IMR-90 (cell line): ENCODE results near the gene FBRS. TPM values are rescaled to one million over a fixed set of nuclear protein-coding genes. Genes with fewer than 3 reads are reported as not detected.

Experiments
- microRNA-seq, 2 experiments: library from miRNA; stranded (forward) in 1 of 2; unstranded in 1 of 2; fragments of 10-50 nt in 1 of 2; fragments of <30 nt in 1 of 2; gene quantifications in 1 of 2; microRNA quantifications in 1 of 2; one replicate each; pipeline versions ENCODE3 to v1.1.0; 2013 to 2020; ENCODE audit not compliant: insufficient read depth in 1 of 2, insufficient read length in 1 of 2, unreplicated experiment in 1 of 2
- polyA plus RNA-seq, 3 experiments: library from polyadenylated mRNA; depleted of rRNA; stranded (reverse); fragments of >200 nt; gene quantifications; 2 replicates each; pipeline ENCODE4 v1.2.3, GENCODE V29; 2012; ENCODE audit warnings: low replicate concordance in 1 of 3
- small RNA-seq, 5 experiments: library from RNA; depleted of rRNA; stranded (forward); fragments of <200 nt; gene quantifications; one replicate each; pipeline ENCODE3, GENCODE V24; 2012
- total RNA-seq: library from RNA; depleted of rRNA; stranded (reverse); fragments of >200 nt; gene quantifications from 2 replicates; pipeline ENCODE4 v1.2.3, GENCODE V29; 2012; rRNA removed

Gene FBRS
- total and polyA plus RNA-seq, 2 of the 4 experiments (the other 2 are of a cell fraction) = 2.0 to 22.4 TPM

Small RNA genes within 50 kb of the gene (microRNA-seq; reads per million reads assigned to microRNA genes)
- gene AC093249.1 (ENCODE audit: insufficient read depth, insufficient read length) (not detected), gene RNU6-1043P (ENCODE audit: insufficient read depth, insufficient read length) (not detected), gene RNU6-416P (ENCODE audit: insufficient read depth, insufficient read length) (not detected), gene SNORA30 (ENCODE audit: insufficient read depth, insufficient read length) (not detected)

Small RNA genes within 50 kb of the gene (small RNA-seq; reads per million reads assigned to genes)
- gene AC093249.1 (0 reads per million in 5 experiments), gene RNU6-1043P (0 reads per million in 5 experiments), gene RNU6-416P (0 to 1.2 (median 0) reads per million in 5 experiments), gene SNORA30 (0.60 to 540 (median 25.2) reads per million in 5 experiments)

Other genes starting within 250 kb of the FBRS start
- gene DCTPP1, start 228.4 kb upstream of the FBRS start, total RNA-seq = 23.3 and 24.9 TPM in 2 replicates
- gene DCTPP1, start 228.4 kb upstream of the FBRS start, polyA plus RNA-seq (2012; rRNA removed) = 45.5 and 48.9 TPM in 2 replicates
- 10.4 and 10.6 TPM in 2 replicates for gene SEPHS2, start 212.6 kb upstream of the FBRS start, total RNA-seq
- gene SEPHS2, start 212.6 kb upstream of the FBRS start, polyA plus RNA-seq (2012; rRNA removed) = 25.5 and 31.4 TPM in 2 replicates
- gene ITGAL, start 185.7 kb upstream of the FBRS start, total RNA-seq = not detected in 2 replicates
- gene ITGAL, start 185.7 kb upstream of the FBRS start, polyA plus RNA-seq (2012; rRNA removed) = not detected in 2 replicates
- gene ZNF768, start 131.9 kb upstream of the FBRS start, total RNA-seq = 9.2 and 9.3 TPM in 2 replicates
- 20.3 and 22.1 TPM in 2 replicates for gene ZNF768, start 131.9 kb upstream of the FBRS start, polyA plus RNA-seq (2012; rRNA removed)
- 1.9 and 2.0 TPM in 2 replicates for gene ZNF747, start 123.6 kb upstream of the FBRS start, total RNA-seq
- 2.6 and 2.9 TPM in 2 replicates for gene ZNF747, start 123.6 kb upstream of the FBRS start, polyA plus RNA-seq (2012; rRNA removed)
- gene ZNF764, start 100.1 kb upstream of the FBRS start, total RNA-seq = 2.2 and 2.5 TPM in 2 replicates
- 4.6 and 5.3 TPM in 2 replicates for gene ZNF764, start 100.1 kb upstream of the FBRS start, polyA plus RNA-seq (2012; rRNA removed)
- gene ZNF688, start 86.7 kb upstream of the FBRS start, total RNA-seq = 1.7 and 1.8 TPM in 2 replicates
- gene ZNF688, start 86.7 kb upstream of the FBRS start, polyA plus RNA-seq (2012; rRNA removed) = 3.7 and 5.5 TPM in 2 replicates
- 2.8 and 2.9 TPM in 2 replicates for gene ZNF785, start 72.7 kb upstream of the FBRS start, total RNA-seq
- gene ZNF785, start 72.7 kb upstream of the FBRS start, polyA plus RNA-seq (2012; rRNA removed) = 4.0 and 4.2 TPM in 2 replicates
- 1.9 and 2.7 TPM in 2 replicates for gene ZNF689, start 48.0 kb upstream of the FBRS start, total RNA-seq
- gene ZNF689, start 48.0 kb upstream of the FBRS start, polyA plus RNA-seq (2012; rRNA removed) = 2.9 and 3.8 TPM in 2 replicates
- gene PRR14, start 7.5 kb upstream of the FBRS start, total RNA-seq = 1.4 and 2.2 TPM in 2 replicates
- 11.8 and 11.9 TPM in 2 replicates for gene PRR14, start 7.5 kb upstream of the FBRS start, polyA plus RNA-seq (2012; rRNA removed)
- 4.5 and 6.4 TPM in 2 replicates for gene SRCAP, start 40.7 kb downstream of the FBRS start, total RNA-seq
- 8.2 and 8.9 TPM in 2 replicates for gene SRCAP, start 40.7 kb downstream of the FBRS start, polyA plus RNA-seq (2012; rRNA removed)
- gene PHKG2, start 90.0 kb downstream of the FBRS start, total RNA-seq = 26.0 and 26.7 TPM in 2 replicates
- gene PHKG2, start 90.0 kb downstream of the FBRS start, polyA plus RNA-seq (2012; rRNA removed) = 37.7 and 38.9 TPM in 2 replicates
- gene CFAP119, start 103.6 kb downstream of the FBRS start, total RNA-seq = 0.90 and 1.7 TPM in 2 replicates
- gene CFAP119, start 103.6 kb downstream of the FBRS start, polyA plus RNA-seq (2012; rRNA removed) = 7.6 and 8.8 TPM in 2 replicates
- 63.9 and 72.4 TPM in 2 replicates for gene RNF40, start 103.9 kb downstream of the FBRS start, total RNA-seq
- 46.7 and 49.7 TPM in 2 replicates for gene RNF40, start 103.9 kb downstream of the FBRS start, polyA plus RNA-seq (2012; rRNA removed)
- 9.1 and 9.4 TPM in 2 replicates for gene ZNF629, start 128.8 kb downstream of the FBRS start, total RNA-seq
- 6.6 and 7.3 TPM in 2 replicates for gene ZNF629, start 128.8 kb downstream of the FBRS start, polyA plus RNA-seq (2012; rRNA removed)
- gene BCL7C, start 235.6 kb downstream of the FBRS start, total RNA-seq = 32.3 and 38.6 TPM in 2 replicates
- gene BCL7C, start 235.6 kb downstream of the FBRS start, polyA plus RNA-seq (2012; rRNA removed) = 34.9 and 54.4 TPM in 2 replicates
- gene CTF1, start 238.2 kb downstream of the FBRS start, total RNA-seq = 0.18 and 0.56 TPM in 2 replicates
- 12.9 and 13.8 TPM in 2 replicates for gene CTF1, start 238.2 kb downstream of the FBRS start, polyA plus RNA-seq (2012; rRNA removed)